B cell (primary cell): ENCODE results near the gene NOTUM. TPM values are rescaled to one million over a fixed set of nuclear protein-coding genes. Genes with fewer than 3 reads are reported as not detected.

Experiments
- ATAC-seq: fragments of 200-7000 bp; cut with Tn5 transposase; one replicate; pipeline ENCODE4 v1.10.0; 2021; ENCODE audit warnings: low read depth, mild to moderate bottlenecking, moderate number of reproducible peaks, moderate library complexity
- CTCF ChIA-PET: fragments of 350-600 bp; sonication (Branson Sonifier 250); formaldehyde crosslinking; loops from one replicate; lab custom pipeline; 2021; ENCODE audit warnings: antibody characterized with exemption, inconsistent platforms; lab: Charles Lee
- POLR2A ChIA-PET: fragments of 350-600 bp; sonication (Branson Sonifier 250); formaldehyde crosslinking; loops from one replicate; lab custom pipeline; 2021; ENCODE audit warnings: antibody characterized with exemption; lab: Charles Lee
- DNase-seq: peaks from one replicate; pipeline ENCODE4 v3.0.0; 2013
- H2AFZ ChIP-seq: 2 replicates; pipeline ENCODE4 v1.6.1; 2012; ENCODE audit warnings: mild to moderate bottlenecking, low read depth, low read length; ENCODE audit not compliant: insufficient read depth, poor library complexity, severe bottlenecking
- H3K27ac ChIP-seq, 2 donors: 1 replicate in 1 of 2; 2 replicates in 1 of 2; pipeline ENCODE4 v1.5.1; 2012 to 2013; ENCODE audit warnings: low read length in 2 of 2, mild to moderate bottlenecking in 2 of 2, moderate library complexity in 1 of 2
- H3K27me3 ChIP-seq, 4 experiments: fragments of 200-600 bp in 1 of 4; sonication (generic) in 1 of 4; replicated peaks in 1 of 4; 1 replicate in 2 of 4; 2 replicates in 2 of 4; pipeline versions ENCODE4 v1.6.1 to v1.7.0; 2013 to 2016; ENCODE audit warnings: low read length in 3 of 4, mild to moderate bottlenecking in 2 of 4, mixed read lengths in 1 of 4, moderate library complexity in 1 of 4; ENCODE audit not compliant: insufficient read depth in 4 of 4, control insufficient read depth in 3 of 4; ENCODE audit errors: control extremely low read depth in 1 of 4
- H3K36me3 ChIP-seq, 2 experiments: replicated peaks in 1 of 2; 1 replicate in 1 of 2; 2 replicates in 1 of 2; pipeline versions ENCODE4 v1.6.1 to v1.7.1; 2013; ENCODE audit warnings: low read length in 1 of 2; ENCODE audit not compliant: insufficient read depth in 2 of 2, control insufficient read depth in 1 of 2; ENCODE audit errors: control extremely low read depth in 1 of 2, extremely low read depth in 1 of 2
- H3K4me1 ChIP-seq, 2 donors: fragments of 200-600 bp in 1 of 2; sonication (generic) in 1 of 2; 1 replicate in 1 of 2; 2 replicates in 1 of 2; pipeline versions ENCODE4 v1.5.1 to v1.6.1; 2013 to 2017; ENCODE audit warnings: low read length in 2 of 2; ENCODE audit not compliant: control insufficient read depth in 2 of 2, insufficient read depth in 2 of 2
- H3K4me2 ChIP-seq: replicated peaks from 2 replicates; pipeline ENCODE3; 2012; ENCODE audit warnings: mild to moderate bottlenecking, low read depth, low read length; ENCODE audit not compliant: poor library complexity, severe bottlenecking
- H3K4me3 ChIP-seq, 5 experiments: fragments of 200-600 bp in 1 of 5; sonication (generic) in 1 of 5; 1 replicate in 3 of 5; 2 replicates in 2 of 5; pipeline versions ENCODE4 v1.5.1 to v1.7.0; 2011 to 2016; ENCODE audit warnings: low read length in 4 of 5, mild to moderate bottlenecking in 4 of 5, low read depth in 2 of 5, control low read depth in 1 of 5, moderate library complexity in 1 of 5; ENCODE audit not compliant: insufficient read depth in 1 of 5; ENCODE audit errors: control extremely low read depth in 1 of 5, extremely low read depth in 1 of 5
- H3K79me2 ChIP-seq: fragments of 200-600 bp; sonication (generic); one replicate; pipeline ENCODE4 v1.6.0; 2016; ENCODE audit warnings: low read length; ENCODE audit not compliant: control insufficient read depth, insufficient read depth
- H3K9ac ChIP-seq: fragments of 200-600 bp; sonication (generic); 2 replicates; pipeline ENCODE4 v1.6.1; 2017; ENCODE audit warnings: mild to moderate bottlenecking, low read length, moderate library complexity
- H3K9me3 ChIP-seq, 3 donors: one replicate each; pipeline versions ENCODE4 v1.6.1 to v1.7.1; 2013; ENCODE audit warnings: low read length in 2 of 3; ENCODE audit not compliant: control insufficient read depth in 2 of 3, insufficient read depth in 1 of 3; ENCODE audit errors: control extremely low read depth in 1 of 3
- H4K20me1 ChIP-seq: 2 replicates; pipeline ENCODE4 v1.6.0; 2012; ENCODE audit warnings: mild to moderate bottlenecking, low read length; ENCODE audit not compliant: insufficient read depth, control insufficient read depth, poor library complexity, severe bottlenecking
- H3K27ac Mint-ChIP-seq: one replicate; pipeline ENCODE4 v1.8.0; 2021; ENCODE audit warnings: mixed read lengths
- H3K27me3 Mint-ChIP-seq: one replicate; pipeline ENCODE4 v1.8.0; 2021; ENCODE audit warnings: mixed read lengths
- H3K4me1 Mint-ChIP-seq: one replicate; pipeline ENCODE4 v1.8.0; 2021; ENCODE audit warnings: mixed read lengths
- H3K4me3 Mint-ChIP-seq: one replicate; pipeline ENCODE4 v1.8.0; 2021; ENCODE audit warnings: mixed read lengths
- H3K9me3 Mint-ChIP-seq: one replicate; pipeline ENCODE4 v1.8.0; 2022; ENCODE audit warnings: mixed read lengths; ENCODE audit not compliant: insufficient read depth
- CTCF ChIP-seq: fragments of 200-600 bp; IDR thresholded peaks from one replicate; pipeline ENCODE4 v1.8.0; 2022; ENCODE audit warnings: antibody characterized with exemption, mild to moderate bottlenecking
- EZH2 ChIP-seq: IDR thresholded peaks from 2 replicates; pipeline ENCODE4 v1.6.1; 2012; ENCODE audit warnings: borderline replicate concordance, low read depth, mild to moderate bottlenecking, moderate library complexity, low read length; ENCODE audit not compliant: insufficient read depth, poor library complexity, severe bottlenecking
- WGBS: methylation state at CpG from one replicate; pipeline ENCODE4 v1.1.5; 2013; ENCODE audit warnings: missing lambda C conversion rate; ENCODE audit not compliant: insufficient coverage; 5-methylcytosine and 5-hydroxymethylcytosine counted together
- intact Hi-C: fragments of 100-400 bp; cut with micrococcal nuclease; formaldehyde crosslinking; loops from one replicate; pipeline ENCODE4 v1.10.0; 2022
- polyA plus RNA-seq: library from polyadenylated mRNA; depleted of rRNA; stranded (reverse); fragments of >200 nt; gene quantifications from 2 replicates; pipeline ENCODE4 v1.2.3, GENCODE V29; 2012
- total RNA-seq, 2 donors: library from RNA; stranded (reverse); fragments of 120-200 nt in 1 of 2; gene quantifications; 1 replicate in 1 of 2; 2 replicates in 1 of 2; pipeline versions ENCODE4 v1.2.3 to v1.2.4, GENCODE V29; 2013 to 2022

NOTUM gene
- total and polyA plus RNA-seq, 2 donors (not counting 1 experiment from before 2014, with no cell fraction given), result not detected

- no peak for ATAC-seq
- TF ChIP-seq CTCF (no peak), EZH2 (no peak)
- Mint-ChIP-seq H3K4me3 (peak overlapping the region; percentile 86), H3K27ac (no peak overlapping the region), H3K4me1 (peaks cover 11% of the 10 kb centered on the region), H3K27me3 (no peaks in the 10 kb centered on the region), H3K9me3 (no peaks in the 10 kb centered on the region)
- Histone ChIP-seq H3K4me2 (peak overlapping the region; percentile 99), H3K79me2 (peaks cover 36% of the 10 kb centered on the region), H2AFZ (peak overlapping the region; percentile 74), H3K27ac (peak overlapping the region in 1 of 2 donors; percentile 59), H3K36me3 (peaks cover 0 to 42% of the 10 kb centered on the region in 2 experiments), H4K20me1 (peaks cover 55% of the 10 kb centered on the region), H3K9ac (peak overlapping the region; percentile 73), H3K4me1 (peaks cover 10 to 17% of the 10 kb centered on the region in 2 donors), H3K9me3 (peaks cover 0 to 3% (median 0%) of the 10 kb centered on the region in 3 donors), H3K27me3 (no peaks in the 10 kb centered on the region), H3K4me3 (peak overlapping the region; percentile 43 to 75 (median 65))
- intact Hi-C loops, result loop anchor here (1.0 to 2.0 kb wide), 4 partner anchors 16 to 112 kb away; partner anchors contain the start of genes ALYREF, ANAPC11, LRRC45 and MAFG
- WGBS, result under 1% methylated on average over 55 of the region's 55 CpGs
- DNase-seq, result no peak
- CTCF ChIA-PET, result interaction anchor here (0.6 kb wide), 1 partner anchor 791 kb away, joined by 3 read pairs; no protein-coding TSS in a partner anchor
- POLR2A ChIA-PET, result no interaction called here
These were observed 50.1 kb downstream of the NOTUM start for GRCh38 chr17:81910840-81911276.
